HCT116 (cell line): Measurements from ENCODE around the gene ALLC. TPM values are rescaled to one million over a fixed set of nuclear protein-coding genes. Genes with fewer than 3 reads are reported as not detected.

Experiments used
- ATAC-seq: fragments of 200-7000 bp; cut with Tn5 transposase; 2 replicates; pipeline ENCODE4 v1.9.1; 2020; ENCODE audit warnings: mild to moderate bottlenecking, moderate library complexity
- Bru-seq: library from RNA; stranded (reverse); fragments of 400-500 nt; gene quantifications from one replicate; lab custom pipeline; 2021; lab: Mats Ljungman, UMichigan
- BruChase-seq, 2 experiments: library from RNA; stranded (reverse); fragments of 400-500 nt; gene quantifications; one replicate each; lab custom pipeline; 2021; lab: Mats Ljungman, UMichigan
- BruUV-seq: library from RNA; stranded (reverse); fragments of 400-500 nt; replicated peaks from 2 replicates; lab custom pipeline; 2021; lab: Mats Ljungman, UMichigan
- CTCF ChIA-PET: fragments of 300-600 bp; sonication (Branson Sonifier 250); formaldehyde crosslinking; loops from one replicate; lab custom pipeline; 2021; ENCODE audit warnings: antibody characterized with exemption; lab: Charles Lee
- POLR2A ChIA-PET: fragments of 300-600, 350-600 bp; sonication (Branson Sonifier 250); formaldehyde crosslinking; loops from one replicate; lab custom pipeline; 2021; ENCODE audit warnings: antibody characterized with exemption; lab: Charles Lee
- RAD21 ChIA-PET, 2 experiments: fragments of 300-600 bp; sonication (Branson Sonifier 250); formaldehyde crosslinking; loops; one replicate each; lab custom pipeline; 2023; ENCODE audit warnings: low total read pairs in 2 of 2; ENCODE audit not compliant: uncharacterized antibody in 2 of 2, unreplicated experiment in 2 of 2, low non-redundant PET in 1 of 2; lab: Charles Lee
- DNase-seq: peaks from one replicate; pipeline ENCODE4 v3.0.0-alpha.2; 2010; ENCODE audit warnings: low read depth, low spot score
- H2AFZ ChIP-seq: fragments of 200-600 bp; shearing (Covaris generic), sonication (generic); 2 replicates; pipeline ENCODE4 v1.6.1; 2017; ENCODE audit warnings: low read depth, mixed run types, mixed read lengths, antibody characterized with exemption, low read length; ENCODE audit not compliant: poor library complexity, severe bottlenecking
- H3K27ac ChIP-seq: 2 replicates; pipeline ENCODE4 v1.5.1; 2012; ENCODE audit warnings: low read depth, low read length
- H3K27me3 ChIP-seq: fragments of 200-600 bp; sonication (generic); 2 replicates; pipeline ENCODE4 v1.6.1; 2016; ENCODE audit warnings: mixed run types, low read length, mixed read lengths; ENCODE audit not compliant: insufficient read depth
- H3K36me3 ChIP-seq, 2 experiments: fragments of 200-500 bp in 1 of 2; fragments of 200-600 bp in 1 of 2; sonication (Bioruptor generic) in 1 of 2; sonication (generic) in 1 of 2; 2 replicates each; pipeline versions ENCODE4 v1.5.1 to v1.6.1; 2014 to 2016; ENCODE audit warnings: low read length in 2 of 2, inconsistent platforms in 1 of 2, mixed read lengths in 1 of 2, mixed run types in 1 of 2; ENCODE audit not compliant: insufficient read depth in 2 of 2, control insufficient read depth in 1 of 2
- H3K4me1 ChIP-seq, 2 experiments: fragments of 200-600 bp in 1 of 2; sonication (generic) in 1 of 2; 2 replicates each; pipeline versions ENCODE4 v1.5.1 to v1.6.1; 2012 to 2017; ENCODE audit warnings: low read length in 2 of 2, inconsistent platforms in 1 of 2, mild to moderate bottlenecking in 1 of 2, mixed read lengths in 1 of 2, mixed run types in 1 of 2, moderate library complexity in 1 of 2; ENCODE audit not compliant: insufficient read depth in 2 of 2, control insufficient read depth in 1 of 2
- H3K4me2 ChIP-seq: fragments of 200-600 bp; sonication (generic); 2 replicates; pipeline ENCODE4 v1.6.1; 2017; ENCODE audit warnings: mixed run types, low read length, mixed read lengths
- H3K4me3 ChIP-seq, 2 experiments: fragments of 200-600 bp in 1 of 2; sonication (generic) in 1 of 2; replicated peaks in 1 of 2; 2 replicates each; pipeline ENCODE4 v1.5.1; 2011 to 2016; ENCODE audit warnings: low read length in 2 of 2, control low read depth in 1 of 2, low read depth in 1 of 2, mild to moderate bottlenecking in 1 of 2, mixed read lengths in 1 of 2, mixed run types in 1 of 2
- H3K79me2 ChIP-seq: fragments of 200-600 bp; sonication (generic); 2 replicates; pipeline ENCODE4 v1.6.1; 2017; ENCODE audit warnings: mild to moderate bottlenecking, mixed run types, low read length, moderate library complexity, mixed read lengths; ENCODE audit not compliant: insufficient read depth
- H3K9ac ChIP-seq: fragments of 200-600 bp; sonication (generic); 2 replicates; pipeline ENCODE4 v1.6.1; 2016; ENCODE audit warnings: low read length, mixed read lengths
- H3K9me2 ChIP-seq: fragments of 200-600 bp; sonication (generic), shearing (Covaris generic); 2 replicates; pipeline ENCODE4 v1.6.1; 2017; ENCODE audit warnings: mixed run types, mild to moderate bottlenecking, moderate library complexity; ENCODE audit not compliant: insufficient read depth
- H3K9me3 ChIP-seq, 2 experiments: fragments of 200-500 bp in 1 of 2; fragments of 200-600 bp in 1 of 2; sonication (Bioruptor generic) in 1 of 2; sonication (generic) in 1 of 2; 2 replicates each; pipeline ENCODE4 v1.6.1; 2014 to 2017; ENCODE audit warnings: low read length in 2 of 2, mixed read lengths in 2 of 2, inconsistent platforms in 1 of 2, low read depth in 1 of 2, mild to moderate bottlenecking in 1 of 2, mixed run types in 1 of 2, moderate library complexity in 1 of 2; ENCODE audit not compliant: control insufficient read depth in 1 of 2, insufficient read depth in 1 of 2
- H4K20me1 ChIP-seq: fragments of 200-600 bp; sonication (generic), shearing (Covaris generic); 2 replicates; pipeline ENCODE4 v1.6.1; 2017; ENCODE audit warnings: mixed run types, mild to moderate bottlenecking, moderate library complexity; ENCODE audit not compliant: insufficient read depth
- ATF3 ChIP-seq: IDR thresholded peaks from 2 replicates; pipeline ENCODE4 v1.6.1; 2012
- CBX3 ChIP-seq: IDR thresholded peaks from 2 replicates; pipeline ENCODE4 v1.6.1; 2012; ENCODE audit warnings: low read depth
- CEBPB ChIP-seq: IDR thresholded peaks from 2 replicates; pipeline ENCODE4 v1.6.1; 2012; ENCODE audit warnings: low read depth
- EGR1 ChIP-seq: IDR thresholded peaks from 2 replicates; pipeline ENCODE4 v1.6.1; 2012; ENCODE audit warnings: low read depth
- ELF1 ChIP-seq: IDR thresholded peaks from 2 replicates; pipeline ENCODE4 v1.6.1; 2012; ENCODE audit warnings: low read depth, borderline replicate concordance
- EZH2phosphoT487 ChIP-seq: fragments of 200-600 bp; IDR thresholded peaks from 2 replicates; pipeline ENCODE4 v1.6.1; 2018; ENCODE audit warnings: antibody characterized with exemption, borderline replicate concordance
- JUND ChIP-seq: IDR thresholded peaks from 2 replicates; pipeline ENCODE4 v1.6.1; 2012
- MAX ChIP-seq: IDR thresholded peaks from 2 replicates; pipeline ENCODE4 v1.6.1; 2012
- POLR2AphosphoS5 ChIP-seq: IDR thresholded peaks from 2 replicates; pipeline ENCODE4 v1.6.1; 2011; ENCODE audit warnings: mild to moderate bottlenecking, low read depth, low read length, moderate library complexity
- RAD21 ChIP-seq: IDR thresholded peaks from 2 replicates; pipeline ENCODE4 v1.6.1; 2012; ENCODE audit warnings: low read depth, mild to moderate bottlenecking
- REST ChIP-seq: IDR thresholded peaks from 2 replicates; pipeline ENCODE4 v1.6.1; 2012; ENCODE audit warnings: low read depth
- SIN3A ChIP-seq: IDR thresholded peaks from 2 replicates; pipeline ENCODE4 v1.6.1; 2012; ENCODE audit warnings: low read depth
- YY1 ChIP-seq: IDR thresholded peaks from 2 replicates; pipeline ENCODE4 v1.6.1; 2011; ENCODE audit warnings: low read length, low read depth, moderate library complexity, mild to moderate bottlenecking; ENCODE audit not compliant: insufficient replicate concordance; ENCODE audit errors: extremely low read depth
- ZBTB33 ChIP-seq: IDR thresholded peaks from 2 replicates; pipeline ENCODE4 v1.6.1; 2011; ENCODE audit warnings: mild to moderate bottlenecking, low read length, moderate library complexity; ENCODE audit not compliant: insufficient replicate concordance; ENCODE audit errors: extremely low read depth
- ZNF274 ChIP-seq: fragments of 200-500 bp; sonication (Bioruptor generic); IDR thresholded peaks from 2 replicates; pipeline ENCODE4 v1.6.1; 2014; ENCODE audit warnings: mild to moderate bottlenecking, low read depth, low read length, inconsistent platforms
- intact Hi-C: fragments of 100-400 bp; cut with micrococcal nuclease; formaldehyde crosslinking; loops from 2 replicates; pipeline ENCODE4 v1.10.0; 2022
- long read RNA-seq: library from polyadenylated mRNA; unstranded; transcript quantifications from one replicate; pipeline ENCODE4 v2.0.0, GENCODE V29; 2021; ENCODE audit not compliant: unreplicated experiment
- polyA plus RNA-seq: library from polyadenylated mRNA; unstranded; fragments of >200 nt; gene quantifications from 2 replicates; pipeline ENCODE4 v1.2.1, GENCODE V29; 2012; ENCODE audit warnings: missing spikeins
- total RNA-seq: library from RNA; stranded (reverse); gene quantifications from one replicate; pipeline ENCODE4 v1.2.1, GENCODE V29; 2021; ENCODE audit not compliant: unreplicated experiment

ALLC gene
- total RNA-seq = not detected
- polyA plus RNA-seq = not detected in 2 replicates
- Bru-seq, nascent RNA = percentile 9 among the genes with signal in this experiment
- percentile 27 among the genes with signal in this experiment for BruChase-seq, experiment 1, labeled RNA remaining after a 6-hour chase
- percentile 14 among the genes with signal in this experiment for BruChase-seq, experiment 2, labeled RNA remaining after a 2-hour chase
- long read RNA-seq = 0 reads

- no peak within 1 kb of the TSS for H2AFZ ChIP-seq
- H3K27me3 ChIP-seq = no peaks in the 10 kb centered on the region
- H3K4me3 ChIP-seq = no peak within 1 kb of the TSS
- H4K20me1 ChIP-seq = no peaks in the 10 kb centered on the region
- no peaks in the 10 kb centered on the region for H3K79me2 ChIP-seq
- POLR2A ChIA-PET = no interaction called here
- no peak within 1 kb of the TSS for H3K27ac ChIP-seq
- H3K4me2 ChIP-seq = no peak within 1 kb of the TSS
- H3K36me3 ChIP-seq = no peaks in the 10 kb centered on the region
- intact Hi-C loops = loop anchor here (10.0 kb wide), 1 partner anchor 123 kb away; no protein-coding TSS in a partner anchor
- CTCF ChIA-PET = no interaction called here
- DNase-seq = no peak
- RAD21 ChIA-PET = no interaction called here
- no peaks in the 10 kb centered on the region for H3K9me3 ChIP-seq
- TF ChIP-seq CBX3 (no peak), JUND (no peak), EGR1 (no peak), SIN3A (no peak), MAX (no peak), POLR2AphosphoS5 (no peak), ATF3 (no peak), CEBPB (no peak), EZH2phosphoT487 (no peak), ZBTB33 (no peak), ZNF274 (no peak), ELF1 (no peak), REST (no peak), YY1 (no peak), RAD21 (no peak)
- ATAC-seq = no peak
- no peaks in the 10 kb centered on the region for H3K9me2 ChIP-seq
- no peak within 1 kb of the TSS for H3K9ac ChIP-seq
- peaks cover 16 to 37% of the 10 kb centered on the region in 2 experiments for H3K4me1 ChIP-seq
- no TSS peak for BruUV-seq
These were observed at the start of gene ALLC for GRCh38 chr2:3657881-3658280. ALLC (plus strand) TSS chr2:3658200; CDS start chr2:3671158, 12,958 bp downstream.
